Stimulated activated naive B cell treated with anti-CD40 and anti-IgM and Interleukin-4, amounts not matched to agents 10 μg/mL and 1 μg/mL and 100 μg/mL, for 72 hours (primary cell): Measurements from ENCODE around the gene SRPRB.

Experiments
- ATAC-seq, 2 donors: fragments of 150-1000 bp; cut with Tn5 transposase; replicated peaks; 2 replicates each; pipeline ENCODE4 v1.10.0; 2021; ENCODE audit warnings: moderate library complexity in 1 of 2
- DNase-seq: peaks from one replicate; pipeline ENCODE4 v3.0.0; 2021
- H3K27ac Mint-ChIP-seq: one replicate; pipeline ENCODE4 v1.8.0; 2022; ENCODE audit warnings: mild to moderate bottlenecking, mixed read lengths
- H3K27me3 Mint-ChIP-seq, 2 donors: one replicate each; pipeline ENCODE4 v1.8.0; 2022; ENCODE audit warnings: mixed read lengths in 2 of 2
- H3K36me3 Mint-ChIP-seq, 2 donors: one replicate each; pipeline ENCODE4 v1.8.0; 2022; ENCODE audit warnings: mixed read lengths in 2 of 2, mild to moderate bottlenecking in 1 of 2
- H3K4me1 Mint-ChIP-seq, 2 donors: one replicate each; pipeline ENCODE4 v1.8.0; 2022; ENCODE audit warnings: mixed read lengths in 2 of 2, mild to moderate bottlenecking in 1 of 2
- H3K4me3 Mint-ChIP-seq, 2 donors: one replicate each; pipeline ENCODE4 v1.8.0; 2022; ENCODE audit warnings: mild to moderate bottlenecking in 2 of 2, mixed read lengths in 2 of 2, moderate library complexity in 1 of 2
- H3K9me3 Mint-ChIP-seq, 2 donors: one replicate each; pipeline ENCODE4 v1.8.0; 2022; ENCODE audit warnings: mixed read lengths in 2 of 2, mild to moderate bottlenecking in 1 of 2

The SRPRB gene

GRCh38 chr3:133797396-133798105 is 8.1 kb upstream of the SRPRB start:
- no peak overlapping the region for H3K27ac Mint-ChIP-seq
- H3K4me1 Mint-ChIP-seq = peaks cover 0 to 2% of the 10 kb centered on the region in 2 donors
- H3K27me3 Mint-ChIP-seq = peaks cover 22 to 31% of the 10 kb centered on the region in 2 donors
- ATAC-seq = no peak
- DNase-seq = no peak
- no peak overlapping the region for H3K4me3 Mint-ChIP-seq
- H3K9me3 Mint-ChIP-seq = peaks cover 4 to 8% of the 10 kb centered on the region in 2 donors
- H3K36me3 Mint-ChIP-seq = peaks cover 2 to 3% of the 10 kb centered on the region in 2 donors

- ATAC-seq (peak; percentile 44 to 57), DNase-seq (no peak)
- Mint-ChIP-seq H3K27ac (no peak overlapping the region), H3K36me3 (peaks cover 2 to 3% of the 10 kb centered on the region in 2 donors), H3K9me3 (peaks cover 2 to 3% of the 10 kb centered on the region in 2 donors), H3K27me3 (peaks cover 27 to 31% of the 10 kb centered on the region in 2 donors), H3K4me1 (peaks cover 0 to 2% of the 10 kb centered on the region in 2 donors), H3K4me3 (no peak overlapping the region)
These were observed 5.6 kb upstream of the SRPRB start for GRCh38 chr3:133799794-133800585.

GRCh38 chr3:133803469-133803868 is 2.1 kb upstream of the SRPRB start:
- Mint-ChIP-seq H3K4me1 (peaks cover 7 to 15% of the 10 kb centered on the region in 2 donors), H3K27ac (no peak overlapping the region), H3K9me3 (no peaks in the 10 kb centered on the region), H3K4me3 (no peak overlapping the region), H3K36me3 (peaks cover 0 to 3% of the 10 kb centered on the region in 2 donors), H3K27me3 (peaks cover 16 to 17% of the 10 kb centered on the region in 2 donors)
- DNase-seq (no peak), ATAC-seq (no peak)

- H3K9me3 Mint-ChIP-seq = no peaks in the 10 kb centered on the region
- peaks cover 0 to 11% of the 10 kb centered on the region in 2 donors for H3K36me3 Mint-ChIP-seq
- no peak for DNase-seq
- peaks cover 6 to 15% of the 10 kb centered on the region in 2 donors for H3K4me1 Mint-ChIP-seq
- ATAC-seq = no peak
- peaks cover 12 to 17% of the 10 kb centered on the region in 2 donors for H3K27me3 Mint-ChIP-seq
- peak overlapping the region; percentile 94 to 95 for H3K4me3 Mint-ChIP-seq
- H3K27ac Mint-ChIP-seq = no peak overlapping the region
These were observed 719 bp upstream of the SRPRB start for GRCh38 chr3:133804896-133805295.

GRCh38 chr3:133805384-133805701 is 272 bp upstream of the SRPRB start:
- H3K27me3 Mint-ChIP-seq = peaks cover 9 to 17% of the 10 kb centered on the region in 2 donors
- peaks cover 0 to 15% of the 10 kb centered on the region in 2 donors for H3K36me3 Mint-ChIP-seq
- H3K4me3 Mint-ChIP-seq = peak overlapping the region; percentile 94 to 95
- DNase-seq = no peak
- H3K4me1 Mint-ChIP-seq = peaks cover 5 to 15% of the 10 kb centered on the region in 2 donors
- H3K27ac Mint-ChIP-seq = peak overlapping the region; percentile 99
- no peak for ATAC-seq
- H3K9me3 Mint-ChIP-seq = no peaks in the 10 kb centered on the region

- Mint-ChIP-seq H3K9me3 (no peaks in the 10 kb centered on the region), H3K4me1 (peaks cover 1 to 4% of the 10 kb centered on the region in 2 donors), H3K36me3 (peaks cover 24 to 49% of the 10 kb centered on the region in 2 donors), H3K27me3 (no peaks in the 10 kb centered on the region), H3K27ac (no peak overlapping the region), H3K4me3 (no peak overlapping the region)
- no peak for DNase-seq
- no peak for ATAC-seq
These were observed 7.3 kb downstream of the SRPRB start for GRCh38 chr3:133812872-133813271.

GRCh38 chr3:133815386-133815785 is 9.8 kb downstream of the SRPRB start:
- H3K27ac Mint-ChIP-seq = no peak overlapping the region
- peaks cover 31 to 47% of the 10 kb centered on the region in 2 donors for H3K36me3 Mint-ChIP-seq
- H3K4me1 Mint-ChIP-seq = peaks cover 1 to 4% of the 10 kb centered on the region in 2 donors

GRCh38 chr3:133820129-133820528 is 14.5 kb downstream of the SRPRB start:
- peaks cover 5 to 22% of the 10 kb centered on the region in 2 donors for H3K4me1 Mint-ChIP-seq
- ATAC-seq = no peak
- DNase-seq = no peak
- H3K9me3 Mint-ChIP-seq = no peaks in the 10 kb centered on the region
- no peaks in the 10 kb centered on the region for H3K27me3 Mint-ChIP-seq
- H3K27ac Mint-ChIP-seq = no peak overlapping the region
- peaks cover 40 to 61% of the 10 kb centered on the region in 2 donors for H3K36me3 Mint-ChIP-seq
- H3K4me3 Mint-ChIP-seq = no peak overlapping the region

More at GRCh38 chr3:133815386-133815785, 9.8 kb downstream of the SRPRB start:
- DNase-seq (no peak), ATAC-seq (no peak)
- Mint-ChIP-seq H3K27me3 (no peaks in the 10 kb centered on the region), H3K9me3 (no peaks in the 10 kb centered on the region), H3K4me3 (no peak overlapping the region)

GRCh38 chr3:133820889-133821675 is 15.5 kb downstream of the SRPRB start:
- DNase-seq = no peak

GRCh38 chr3:133821767-133822638 is 16.4 kb downstream of the SRPRB start:
- Mint-ChIP-seq H3K9me3 (no peaks in the 10 kb centered on the region), H3K4me1 (peaks cover 4 to 22% of the 10 kb centered on the region in 2 donors), H3K27ac (no peak overlapping the region), H3K27me3 (no peaks in the 10 kb centered on the region), H3K36me3 (peaks cover 47 to 73% of the 10 kb centered on the region in 2 donors), H3K4me3 (no peak overlapping the region)
- DNase-seq (no peak), ATAC-seq (peak; percentile 31 to 59)

More at GRCh38 chr3:133820889-133821675, 15.5 kb downstream of the SRPRB start:
- H3K4me3 Mint-ChIP-seq = no peak overlapping the region
- peaks cover 48 to 67% of the 10 kb centered on the region in 2 donors for H3K36me3 Mint-ChIP-seq
- H3K9me3 Mint-ChIP-seq = no peaks in the 10 kb centered on the region
- H3K27me3 Mint-ChIP-seq = no peaks in the 10 kb centered on the region
- peaks cover 4 to 22% of the 10 kb centered on the region in 2 donors for H3K4me1 Mint-ChIP-seq
- peak overlapping the region; percentile 60 for H3K27ac Mint-ChIP-seq
- no peak for ATAC-seq

GRCh38 chr3:133824961-133825485 is 19.4 kb downstream of the SRPRB start:
- no peak for DNase-seq
- no peaks in the 10 kb centered on the region for H3K27me3 Mint-ChIP-seq
- H3K9me3 Mint-ChIP-seq = no peaks in the 10 kb centered on the region
- H3K4me1 Mint-ChIP-seq = peaks cover 4 to 22% of the 10 kb centered on the region in 2 donors
- H3K36me3 Mint-ChIP-seq = peaks cover 41 to 63% of the 10 kb centered on the region in 2 donors
- no peak overlapping the region for H3K4me3 Mint-ChIP-seq
- H3K27ac Mint-ChIP-seq = no peak overlapping the region
- ATAC-seq = no peak

GRCh38 chr3:133825969-133826727 is 20.5 kb downstream of the SRPRB start:
- DNase-seq = no peak
- Mint-ChIP-seq H3K4me3 (no peak overlapping the region), H3K27ac (no peak overlapping the region), H3K9me3 (no peaks in the 10 kb centered on the region), H3K4me1 (peaks cover 0 to 17% of the 10 kb centered on the region in 2 donors), H3K27me3 (no peaks in the 10 kb centered on the region), H3K36me3 (peaks cover 36 to 51% of the 10 kb centered on the region in 2 donors)
- ATAC-seq = no peak

- H3K4me3 Mint-ChIP-seq = no peak overlapping the region
- H3K4me1 Mint-ChIP-seq = peaks cover 0 to 11% of the 10 kb centered on the region in 2 donors
- no peaks in the 10 kb centered on the region for H3K9me3 Mint-ChIP-seq
- DNase-seq (no peak), ATAC-seq (no peak)
- no peak overlapping the region for H3K27ac Mint-ChIP-seq
- no peaks in the 10 kb centered on the region for H3K27me3 Mint-ChIP-seq
- peaks cover 31 to 45% of the 10 kb centered on the region in 2 donors for H3K36me3 Mint-ChIP-seq
These were observed 21.5 kb downstream of the SRPRB start for GRCh38 chr3:133827136-133827535.
